Suppressor macrophage treated with lipopolysaccharide for 1 hour (primary cell): ENCODE results near the gene NADSYN1.
"Not testable (repeated sequence)": the region's sequence is repeated elsewhere in the genome, so short reads cannot be mapped to it uniquely, and the experiment has no call there.

Experiments
- DNase-seq, 3 donors: peaks; one replicate each; pipeline ENCODE4 v3.0.0-alpha.2; 2020 to 2022

NADSYN1 gene

GRCh38 chr11:71495286-71496230, 42.6 kb downstream of the NADSYN1 start:
- no peak for DNase-seq

GRCh38 chr11:71496421-71496820, 43.4 kb downstream of the NADSYN1 start:
- DNase-seq, result no peak

GRCh38 chr11:71498091-71498490, 45.1 kb downstream of the NADSYN1 start:
- peak in 2 of 3 donors; percentile 1 to 2 for DNase-seq

- DNase-seq, result peak; percentile 12 to 26 (median 19)
Observed at GRCh38 chr11:71499125-71499524, 46.1 kb downstream of the NADSYN1 start.

- no peak for DNase-seq
Observed at GRCh38 chr11:71499546-71499945, 46.5 kb downstream of the NADSYN1 start.

- DNase-seq, result no peak
Observed at GRCh38 chr11:71500601-71501021, 47.6 kb downstream of the NADSYN1 start.

- no peak for DNase-seq
Observed at GRCh38 chr11:71501071-71501985, 48.3 kb downstream of the NADSYN1 start.

GRCh38 chr11:71502026-71502425, 49.0 kb downstream of the NADSYN1 start:
- DNase-seq, result no peak

GRCh38 chr11:71502871-71503435, 50.0 kb downstream of the NADSYN1 start:
- no peak for DNase-seq

GRCh38 chr11:71504531-71504930, 51.5 kb downstream of the NADSYN1 start:
- no peak for DNase-seq

- no peak for DNase-seq
Observed at GRCh38 chr11:71505001-71505400, 52.0 kb downstream of the NADSYN1 start.

- no peak for DNase-seq
Observed at GRCh38 chr11:71505781-71506180, 52.8 kb downstream of the NADSYN1 start.

- DNase-seq, result no peak
Observed at GRCh38 chr11:71507102-71507501, 54.1 kb downstream of the NADSYN1 start.

- DNase-seq, result no peak
Observed at GRCh38 chr11:71518506-71519471, 65.8 kb downstream of the NADSYN1 start.

GRCh38 chr11:71519546-71519945, 66.5 kb downstream of the NADSYN1 start:
- no peak for DNase-seq

- no peak for DNase-seq
Observed at GRCh38 chr11:71525188-71525937, 72.4 kb downstream of the NADSYN1 start.

GRCh38 chr11:71525938-71526495, 73.0 kb downstream of the NADSYN1 start:
- no peak for DNase-seq

GRCh38 chr11:71526796-71527575, 74.0 kb downstream of the NADSYN1 start, which contains the start of gene KRTAP5-7:
KRTAP5-7 (plus strand) TSS chr11:71527267; CDS start chr11:71527301, 34 bp downstream.
- DNase-seq, result not testable (repeated sequence)

GRCh38 chr11:71527576-71528210, 74.7 kb downstream of the NADSYN1 start:
- no peak for DNase-seq
